ENCODE measurements around the gene GLRA3. TPM values are rescaled to one million over a fixed set of nuclear protein-coding genes. Genes with fewer than 3 reads are reported as not detected.

GLRA3 gene
- total and polyA plus RNA-seq, 3 experiments from 2014 or later, result not detected

DNA sequence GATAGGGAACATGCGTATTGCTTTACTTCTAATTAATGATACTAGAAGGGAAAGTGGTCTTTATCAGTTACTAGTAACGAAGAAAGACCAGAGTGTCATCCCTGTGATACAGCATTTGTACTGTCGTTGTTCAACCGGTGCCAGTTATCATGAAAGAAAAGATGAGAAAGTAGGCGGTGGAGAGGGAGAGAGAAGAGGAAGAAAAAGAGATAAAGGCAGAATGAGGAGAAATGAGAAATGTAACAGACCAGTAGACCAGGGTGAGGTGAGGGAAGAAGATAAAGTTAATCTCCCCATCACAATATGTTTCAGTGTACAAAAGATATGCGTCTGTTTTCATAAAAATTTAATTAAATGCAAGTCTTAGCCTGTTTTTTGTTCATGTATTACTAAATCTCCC lies 171.6 kb downstream of the GLRA3 start:
- Histone ChIP-seq H3K9me3 (ENCODE audit: low read length) (no peaks in the 10 kb centered on the region), H3K36me3 (ENCODE audit: insufficient read depth, low read length) (no peaks in the 10 kb centered on the region), H3K4me3 (ENCODE audit: low read length) (no peak overlapping the region), H3K4me1 (ENCODE audit: insufficient read depth, low read length) (no peaks in the 10 kb centered on the region), H3K27ac (ENCODE audit: low read depth, low read length) (no peak overlapping the region), H3K27me3 (ENCODE audit: insufficient read depth, low read length, poor library complexity, severe bottlenecking) (no peaks in the 10 kb centered on the region)
- H3K27me3 Mint-ChIP-seq, result no peaks in the 10 kb centered on the region
- no peak overlapping the region for H3K4me3 Mint-ChIP-seq
- no peak for DNase-seq
- ChIA-PET POLR2A (no interaction called here), CTCF (no interaction called here)
- H3K27ac Mint-ChIP-seq, result no peak overlapping the region
- no peaks in the 10 kb centered on the region for H3K9me3 Mint-ChIP-seq
- no peaks in the 10 kb centered on the region for H3K4me1 Mint-ChIP-seq
- no peaks in the 10 kb centered on the region for H3K36me3 Mint-ChIP-seq

DNA sequence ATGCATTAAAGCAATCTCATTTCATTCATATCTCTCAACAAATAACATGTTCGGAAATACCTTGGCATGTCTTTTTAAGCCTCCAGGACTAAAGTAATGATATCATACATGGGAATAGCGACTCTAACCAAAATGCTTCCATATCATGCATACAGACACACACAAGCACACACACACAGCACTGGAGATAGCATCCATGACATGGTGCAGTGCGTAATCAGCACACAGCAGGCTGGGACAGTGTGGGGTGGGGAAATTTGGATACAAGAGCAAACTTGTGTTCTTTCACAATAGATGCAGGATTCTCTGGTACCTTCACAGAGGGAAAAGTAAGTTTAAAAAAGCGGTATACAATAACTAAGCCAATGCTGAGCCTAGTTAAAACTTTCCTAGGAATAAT lies 174.4 kb downstream of the GLRA3 start:
- H3K4me1 ChIP-seq (ENCODE audit: insufficient read depth, low read length), result no peaks in the 10 kb centered on the region
- DNase-seq, result no peak
- Mint-ChIP-seq H3K27ac (no peak overlapping the region), H3K4me3 (no peak overlapping the region), H3K9me3 (no peaks in the 10 kb centered on the region), H3K36me3 (no peaks in the 10 kb centered on the region), H3K27me3 (no peaks in the 10 kb centered on the region), H3K4me1 (no peaks in the 10 kb centered on the region)
- no peak overlapping the region for H3K4me3 ChIP-seq (ENCODE audit: low read length)
- POLR2A ChIA-PET, result no interaction called here
- no peaks in the 10 kb centered on the region for H3K27me3 ChIP-seq (ENCODE audit: insufficient read depth, low read length, poor library complexity, severe bottlenecking)
- no peak overlapping the region for H3K27ac ChIP-seq (ENCODE audit: low read depth, low read length)
- H3K36me3 ChIP-seq (ENCODE audit: insufficient read depth, low read length), result no peaks in the 10 kb centered on the region
- CTCF ChIA-PET, result no interaction called here
- H3K9me3 ChIP-seq (ENCODE audit: low read length), result no peaks in the 10 kb centered on the region

DNA sequence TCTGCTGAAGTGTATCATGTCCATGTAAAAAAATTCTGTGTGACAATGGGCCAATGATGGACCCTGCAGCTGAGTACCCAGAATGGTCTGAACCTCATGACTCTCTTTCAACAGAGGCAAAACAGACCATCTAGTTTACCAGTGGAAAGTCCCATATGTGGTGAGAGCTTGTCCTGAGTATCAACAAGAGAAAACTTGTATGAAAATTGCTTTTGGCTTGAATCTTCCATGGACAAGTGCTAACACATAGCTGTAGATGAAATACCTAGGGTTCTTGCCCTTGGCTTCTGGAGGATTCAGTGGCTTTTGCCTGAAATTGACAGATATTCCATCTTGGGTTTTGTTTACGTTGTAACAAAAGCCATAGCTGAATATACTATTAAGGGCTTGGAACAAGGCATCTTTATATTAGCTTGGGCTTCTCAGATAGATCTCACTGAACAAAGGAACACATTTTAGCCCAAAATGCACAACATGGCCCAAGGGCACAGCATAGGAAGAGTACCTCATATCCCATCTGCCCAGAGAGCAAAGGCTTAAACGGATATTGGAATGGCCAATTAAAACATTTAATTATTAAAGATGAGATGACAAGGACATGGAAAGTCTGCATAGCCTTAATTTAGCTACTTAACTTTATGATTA lies 178.2 kb downstream of the GLRA3 start:
- Mint-ChIP-seq H3K9me3 (no peaks in the 10 kb centered on the region), H3K27me3 (no peaks in the 10 kb centered on the region), H3K4me1 (no peaks in the 10 kb centered on the region)

DNA sequence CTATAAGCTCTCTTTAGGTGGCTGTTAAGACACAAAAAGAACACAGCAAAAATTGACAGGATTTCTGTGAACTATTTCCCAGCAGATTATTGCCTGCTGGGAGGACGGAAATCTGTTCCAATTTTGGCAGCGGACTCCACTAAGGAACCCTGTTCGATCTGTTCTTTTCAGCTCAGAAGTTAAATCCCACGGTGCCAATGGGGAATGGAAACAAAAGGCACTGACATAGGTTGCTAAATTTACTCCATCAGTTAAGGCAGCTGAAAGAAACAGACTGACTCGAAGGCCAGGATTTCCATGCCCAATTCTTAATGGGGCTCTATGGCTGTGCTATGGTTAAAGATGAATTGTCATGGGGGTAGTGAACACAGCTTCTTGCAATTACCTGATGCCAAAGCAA lies 180.2 kb downstream of the GLRA3 start:
- CTCF ChIA-PET, result no interaction called here
- no peaks in the 10 kb centered on the region for H3K36me3 ChIP-seq (ENCODE audit: insufficient read depth, low read length)

More for the DNA sequence above, 178.2 kb downstream of the GLRA3 start:
- Histone ChIP-seq H3K4me3 (ENCODE audit: low read length) (no peak overlapping the region), H3K27ac (ENCODE audit: low read depth, low read length) (no peak overlapping the region), H3K9me3 (ENCODE audit: low read length) (no peaks in the 10 kb centered on the region), H3K36me3 (ENCODE audit: insufficient read depth, low read length) (no peaks in the 10 kb centered on the region), H3K4me1 (ENCODE audit: insufficient read depth, low read length) (no peaks in the 10 kb centered on the region), H3K27me3 (ENCODE audit: insufficient read depth, low read length, poor library complexity, severe bottlenecking) (no peaks in the 10 kb centered on the region)
- POLR2A ChIA-PET, result no interaction called here
- CTCF ChIA-PET, result no interaction called here
- H3K4me3 Mint-ChIP-seq, result no peak overlapping the region
- H3K36me3 Mint-ChIP-seq, result no peaks in the 10 kb centered on the region
- DNase-seq, result no peak
- H3K27ac Mint-ChIP-seq, result no peak overlapping the region

DNA sequence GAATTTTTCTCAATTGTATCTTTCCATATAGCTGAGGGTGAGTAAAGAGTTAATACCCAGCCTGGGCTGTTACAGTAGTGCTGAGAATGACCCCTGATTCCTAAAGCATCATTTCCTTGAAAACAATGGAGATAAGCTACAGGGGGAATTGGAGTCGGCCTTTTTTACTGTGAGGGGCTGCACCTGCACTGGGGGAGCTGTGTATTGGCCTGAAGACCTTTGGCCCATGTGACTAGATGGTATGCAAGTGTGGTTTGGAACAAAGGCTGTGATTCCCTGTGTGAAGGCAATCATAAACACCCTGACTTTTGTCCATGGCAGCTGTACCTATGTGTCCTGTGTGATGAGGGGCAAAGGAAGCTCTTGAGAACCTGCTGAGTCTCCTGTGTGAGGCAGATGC lies 182.7 kb downstream of the GLRA3 start:
- no peaks in the 10 kb centered on the region for H3K27me3 Mint-ChIP-seq
- Histone ChIP-seq H3K27me3 (ENCODE audit: insufficient read depth, low read length, poor library complexity, severe bottlenecking) (no peaks in the 10 kb centered on the region), H3K9me3 (ENCODE audit: low read length) (no peaks in the 10 kb centered on the region), H3K4me3 (ENCODE audit: low read length) (no peak overlapping the region), H3K36me3 (ENCODE audit: insufficient read depth, low read length) (no peaks in the 10 kb centered on the region), H3K27ac (ENCODE audit: low read depth, low read length) (no peak overlapping the region), H3K4me1 (ENCODE audit: insufficient read depth, low read length) (no peaks in the 10 kb centered on the region)
- DNase-seq, result no peak
- H3K36me3 Mint-ChIP-seq, result no peaks in the 10 kb centered on the region
- no peak overlapping the region for H3K4me3 Mint-ChIP-seq
- no peaks in the 10 kb centered on the region for H3K4me1 Mint-ChIP-seq
- no peaks in the 10 kb centered on the region for H3K9me3 Mint-ChIP-seq
- H3K27ac Mint-ChIP-seq, result no peak overlapping the region
- POLR2A ChIA-PET, result no interaction called here
- CTCF ChIA-PET, result no interaction called here

More for the DNA sequence above, 180.2 kb downstream of the GLRA3 start:
- Histone ChIP-seq H3K9me3 (ENCODE audit: low read length) (no peaks in the 10 kb centered on the region), H3K4me3 (ENCODE audit: low read length) (no peak overlapping the region), H3K27me3 (ENCODE audit: insufficient read depth, low read length, poor library complexity, severe bottlenecking) (no peaks in the 10 kb centered on the region), H3K4me1 (ENCODE audit: insufficient read depth, low read length) (no peaks in the 10 kb centered on the region), H3K27ac (ENCODE audit: low read depth, low read length) (no peak overlapping the region)
- Mint-ChIP-seq H3K36me3 (no peaks in the 10 kb centered on the region), H3K27ac (no peak overlapping the region), H3K9me3 (no peaks in the 10 kb centered on the region), H3K27me3 (no peaks in the 10 kb centered on the region), H3K4me3 (no peak overlapping the region), H3K4me1 (no peaks in the 10 kb centered on the region)
- no peak for DNase-seq
- POLR2A ChIA-PET, result no interaction called here

DNA sequence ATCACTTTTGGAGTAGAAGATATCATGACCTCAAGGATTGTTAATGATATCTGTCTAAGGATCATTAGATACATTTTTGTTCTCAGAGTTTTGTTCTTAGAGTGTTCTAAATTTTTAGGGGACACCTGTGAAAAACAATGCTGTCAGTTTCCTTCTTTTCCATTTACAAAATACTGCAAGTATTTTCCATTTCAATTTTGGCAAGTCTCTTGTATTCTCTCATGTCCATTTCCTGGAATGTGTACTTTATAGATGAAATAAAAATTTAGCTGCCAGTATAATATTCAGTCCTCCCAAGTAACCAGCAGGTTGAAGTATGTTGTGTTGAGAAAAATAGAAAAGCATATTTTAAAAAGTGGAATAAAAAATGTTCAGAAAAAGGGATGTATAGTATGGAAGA lies 188.9 kb downstream of the GLRA3 start:
- Mint-ChIP-seq H3K27me3 (no peaks in the 10 kb centered on the region), H3K36me3 (no peaks in the 10 kb centered on the region), H3K4me3 (no peak overlapping the region), H3K9me3 (peaks cover 0 to 3% (median 0%) of the 10 kb centered on the region in 5 donors), H3K4me1 (peaks cover 0 to 8% (median 3%) of the 10 kb centered on the region in 3 donors), H3K27ac (no peak overlapping the region)
- DNase-seq, result no peak
- Histone ChIP-seq H3K4me3 (ENCODE audit: low read length) (no peak overlapping the region), H3K27me3 (ENCODE audit: insufficient read depth, low read length, poor library complexity, severe bottlenecking) (no peaks in the 10 kb centered on the region), H3K36me3 (ENCODE audit: insufficient read depth, low read length) (no peaks in the 10 kb centered on the region), H3K4me1 (ENCODE audit: insufficient read depth, low read length) (no peaks in the 10 kb centered on the region), H3K27ac (ENCODE audit: low read depth, low read length) (no peak overlapping the region), H3K9me3 (ENCODE audit: low read length) (no peaks in the 10 kb centered on the region)
- POLR2A ChIA-PET, result no interaction called here
- CTCF ChIA-PET, result no interaction called here

DNA sequence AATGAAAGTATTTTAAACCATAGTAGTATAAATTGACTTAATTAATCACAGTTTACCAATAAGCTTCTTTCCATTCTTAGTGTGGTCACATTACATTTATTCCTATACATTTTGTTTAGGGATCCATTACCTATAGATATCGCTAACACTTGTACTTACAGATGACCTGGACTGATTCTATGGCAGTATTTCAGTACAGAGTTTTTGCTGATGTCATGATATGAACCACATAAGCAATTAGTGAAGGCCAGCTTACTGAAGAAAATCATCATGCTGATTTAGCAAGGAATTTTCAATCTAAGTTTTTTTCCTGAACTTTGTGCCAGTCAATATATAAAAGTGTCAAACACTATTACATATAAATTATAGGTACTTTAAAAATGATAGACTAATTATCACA lies 193.3 kb downstream of the GLRA3 start:
- no peaks in the 10 kb centered on the region for H3K36me3 Mint-ChIP-seq
- Histone ChIP-seq H3K27ac (ENCODE audit: low read depth, low read length) (no peak overlapping the region), H3K4me3 (ENCODE audit: low read length) (no peak overlapping the region), H3K36me3 (ENCODE audit: insufficient read depth, low read length) (no peaks in the 10 kb centered on the region), H3K27me3 (ENCODE audit: insufficient read depth, low read length, poor library complexity, severe bottlenecking) (no peaks in the 10 kb centered on the region), H3K9me3 (ENCODE audit: low read length) (no peaks in the 10 kb centered on the region), H3K4me1 (ENCODE audit: insufficient read depth, low read length) (no peaks in the 10 kb centered on the region)
- DNase-seq, result no peak
- H3K27ac Mint-ChIP-seq, result no peak overlapping the region
- CTCF ChIA-PET, result no interaction called here
- H3K4me3 Mint-ChIP-seq, result no peak overlapping the region
- peaks cover 0 to 3% (median 0%) of the 10 kb centered on the region in 5 donors for H3K9me3 Mint-ChIP-seq
- POLR2A ChIA-PET, result no interaction called here
- H3K4me1 Mint-ChIP-seq, result peaks cover 3 to 8% (median 6%) of the 10 kb centered on the region in 3 donors
- H3K27me3 Mint-ChIP-seq, result no peaks in the 10 kb centered on the region

DNA sequence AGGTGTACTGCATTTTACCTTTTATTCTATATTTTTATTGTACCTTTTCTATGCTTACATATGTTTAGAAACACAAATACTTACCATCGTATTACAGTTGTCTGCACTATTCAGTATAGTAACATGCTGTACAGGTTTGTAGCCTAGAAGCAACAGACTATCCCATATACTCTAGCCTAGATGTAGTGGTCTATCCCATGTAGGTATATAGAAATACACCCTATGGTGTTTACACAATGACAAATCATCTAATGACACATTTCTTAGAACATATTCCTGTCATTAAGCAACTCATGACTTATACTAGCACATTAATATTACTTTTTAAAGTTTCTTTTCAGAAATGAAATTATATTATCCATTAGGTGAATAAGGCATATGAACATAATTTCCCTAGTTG lies 195.6 kb downstream of the GLRA3 start:
- H3K9me3 Mint-ChIP-seq, result peaks cover 0 to 3% (median 0%) of the 10 kb centered on the region in 5 donors
- H3K27ac ChIP-seq (ENCODE audit: low read depth, low read length), result no peak overlapping the region
- no peaks in the 10 kb centered on the region for H3K9me3 ChIP-seq (ENCODE audit: low read length)
- H3K4me1 ChIP-seq (ENCODE audit: insufficient read depth, low read length), result no peaks in the 10 kb centered on the region
- H3K27me3 Mint-ChIP-seq, result no peaks in the 10 kb centered on the region
- no peak overlapping the region for H3K27ac Mint-ChIP-seq
- H3K4me3 Mint-ChIP-seq, result no peak overlapping the region
- POLR2A ChIA-PET, result no interaction called here
- no peaks in the 10 kb centered on the region for H3K36me3 ChIP-seq (ENCODE audit: insufficient read depth, low read length)
- H3K36me3 Mint-ChIP-seq, result no peaks in the 10 kb centered on the region
- peaks cover 0 to 3% (median 3%) of the 10 kb centered on the region in 3 donors for H3K4me1 Mint-ChIP-seq
- no peaks in the 10 kb centered on the region for H3K27me3 ChIP-seq (ENCODE audit: insufficient read depth, low read length, poor library complexity, severe bottlenecking)
- CTCF ChIA-PET, result no interaction called here
- H3K4me3 ChIP-seq (ENCODE audit: low read length), result no peak overlapping the region
- DNase-seq, result no peak
